Esophagus (tissue), 2 donors: ENCODE measurements around the gene BBS2. TPM values are rescaled to one million over a fixed set of nuclear protein-coding genes. Genes with fewer than 3 reads are reported as not detected.

Experiments used
- H3K27ac ChIP-seq, 2 donors: one replicate each; pipeline ENCODE4 v1.5.1; 2013; ENCODE audit warnings: low read depth in 2 of 2, mild to moderate bottlenecking in 2 of 2, inconsistent platforms in 1 of 2, low read length in 1 of 2, moderate library complexity in 1 of 2
- H3K27me3 ChIP-seq, 2 donors: one replicate each; pipeline ENCODE4 v1.6.1; 2013; ENCODE audit warnings: low read length in 2 of 2, control low read depth in 1 of 2, mild to moderate bottlenecking in 1 of 2; ENCODE audit not compliant: insufficient read depth in 2 of 2, control insufficient read depth in 1 of 2
- H3K36me3 ChIP-seq, 2 donors: one replicate each; pipeline ENCODE4 v1.6.1; 2013; ENCODE audit warnings: low read length in 1 of 2; ENCODE audit not compliant: control insufficient read depth in 2 of 2, insufficient read depth in 2 of 2
- H3K4me1 ChIP-seq, 2 donors: one replicate each; pipeline ENCODE4 v1.6.1; 2013; ENCODE audit warnings: low read length in 1 of 2; ENCODE audit not compliant: control insufficient read depth in 2 of 2, insufficient read depth in 2 of 2
- H3K4me3 ChIP-seq, 2 donors: one replicate each; pipeline ENCODE4 v1.5.1; 2013; ENCODE audit warnings: low read length in 2 of 2, mild to moderate bottlenecking in 2 of 2, low read depth in 1 of 2, moderate library complexity in 1 of 2
- H3K9me3 ChIP-seq, 2 donors: one replicate each; pipeline ENCODE4 v1.6.1; 2013; ENCODE audit warnings: mild to moderate bottlenecking in 2 of 2, low read depth in 1 of 2, low read length in 1 of 2, moderate library complexity in 1 of 2; ENCODE audit not compliant: control insufficient read depth in 2 of 2, insufficient read depth in 1 of 2
- WGBS, 2 donors: extraction: QIAGEN DNeasy Blood & Tissue Kit; methylation state at CpG; one replicate each; pipeline ENCODE4 v1.1.7; 2013; 5-methylcytosine and 5-hydroxymethylcytosine counted together
- polyA plus RNA-seq, 2 donors: library from polyadenylated mRNA; stranded (reverse); fragments of 200-250 nt; gene quantifications; one replicate each; pipeline ENCODE4 v1.2.3, GENCODE V29; 2013
- donor health status: healthy with polysubstance abuse.
- donor health status: Bipolar disorder and iron deficiency.

The BBS2 gene
- polyA plus RNA-seq, 2 donors = 24.2 to 29.0 TPM

DNA sequence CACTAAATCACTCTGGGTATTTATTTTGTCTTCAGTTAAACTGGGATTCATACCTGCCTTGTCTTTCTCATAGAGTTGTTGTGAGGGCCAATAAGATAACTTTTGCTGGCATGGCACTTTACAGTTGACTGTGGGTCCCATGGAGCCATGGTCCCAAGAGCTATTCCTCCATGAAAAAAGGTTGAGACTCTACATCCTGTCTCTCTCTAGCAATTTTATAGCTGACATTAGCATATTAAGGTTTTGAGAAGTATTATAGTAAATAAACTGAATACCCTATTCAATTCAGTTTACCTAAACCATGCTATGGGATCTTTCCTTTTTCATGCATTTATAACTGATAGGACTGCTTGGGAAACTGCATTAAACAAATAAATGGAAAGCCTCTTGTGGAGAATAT, 51.0 kb downstream of the BBS2 start:
- no peaks in the 10 kb centered on the region for H3K4me1 ChIP-seq
- H3K9me3 ChIP-seq = no peaks in the 10 kb centered on the region
- no peak overlapping the region for H3K4me3 ChIP-seq
- peaks cover 5 to 15% of the 10 kb centered on the region in 2 donors for H3K36me3 ChIP-seq
- H3K27ac ChIP-seq = no peak overlapping the region
- no peaks in the 10 kb centered on the region for H3K27me3 ChIP-seq

DNA sequence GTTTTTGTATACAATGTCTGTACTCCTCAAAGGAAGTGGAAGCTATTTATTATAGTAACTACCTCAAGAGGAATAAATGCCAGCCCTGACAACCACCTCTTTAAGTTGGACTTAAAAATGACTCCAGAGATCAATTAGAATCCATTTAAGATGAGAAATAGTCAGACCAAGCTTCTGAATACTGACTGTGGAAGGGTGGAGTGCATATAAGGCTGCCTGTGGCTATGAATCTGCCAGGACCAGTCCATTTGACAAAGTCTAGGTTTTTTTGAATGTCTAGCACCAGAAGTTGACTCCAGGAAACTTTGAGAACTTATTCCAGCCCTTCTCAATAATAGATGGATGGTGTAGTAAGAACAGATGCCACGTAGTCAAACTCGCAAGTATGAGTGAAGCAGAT, 53.5 kb downstream of the BBS2 start:
- WGBS, 2 donors = 97% methylated on average over 2 of the region's 2 CpGs
- peaks cover 3 to 10% of the 10 kb centered on the region in 2 donors for H3K36me3 ChIP-seq

DNA sequence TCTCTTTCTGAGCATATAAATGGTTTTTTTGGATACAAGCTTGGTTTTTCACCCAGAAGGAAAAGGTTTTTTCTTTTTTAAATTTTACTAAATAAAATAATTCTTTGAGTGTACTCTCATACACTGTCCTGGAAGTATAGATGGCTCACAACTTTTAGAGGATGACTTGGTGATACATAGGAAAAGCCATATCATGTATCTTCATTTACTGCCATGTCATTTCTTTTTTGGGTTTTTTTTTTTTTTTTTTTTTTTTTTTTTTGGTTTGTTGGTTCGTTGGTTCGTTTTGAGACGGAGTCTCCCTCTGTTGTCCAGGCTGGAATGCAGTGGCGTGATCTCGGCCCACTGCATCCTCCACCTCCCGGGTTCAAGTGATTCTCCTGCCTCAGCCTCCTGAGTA, 56.7 kb downstream of the BBS2 start:
- H3K4me1 ChIP-seq = no peaks in the 10 kb centered on the region
- no peak overlapping the region for H3K4me3 ChIP-seq
- 98 to 99% methylated on average over 6 of the region's 6 CpGs for WGBS, 2 donors
- no peaks in the 10 kb centered on the region for H3K9me3 ChIP-seq
- H3K27me3 ChIP-seq = no peaks in the 10 kb centered on the region
- H3K36me3 ChIP-seq = peaks cover 5 to 8% of the 10 kb centered on the region in 2 donors
- no peak overlapping the region for H3K27ac ChIP-seq

More for the DNA sequence above, 53.5 kb downstream of the BBS2 start:
- Histone ChIP-seq H3K4me1 (no peaks in the 10 kb centered on the region), H3K27ac (no peak overlapping the region), H3K27me3 (no peaks in the 10 kb centered on the region), H3K9me3 (no peaks in the 10 kb centered on the region), H3K4me3 (no peak overlapping the region)

DNA sequence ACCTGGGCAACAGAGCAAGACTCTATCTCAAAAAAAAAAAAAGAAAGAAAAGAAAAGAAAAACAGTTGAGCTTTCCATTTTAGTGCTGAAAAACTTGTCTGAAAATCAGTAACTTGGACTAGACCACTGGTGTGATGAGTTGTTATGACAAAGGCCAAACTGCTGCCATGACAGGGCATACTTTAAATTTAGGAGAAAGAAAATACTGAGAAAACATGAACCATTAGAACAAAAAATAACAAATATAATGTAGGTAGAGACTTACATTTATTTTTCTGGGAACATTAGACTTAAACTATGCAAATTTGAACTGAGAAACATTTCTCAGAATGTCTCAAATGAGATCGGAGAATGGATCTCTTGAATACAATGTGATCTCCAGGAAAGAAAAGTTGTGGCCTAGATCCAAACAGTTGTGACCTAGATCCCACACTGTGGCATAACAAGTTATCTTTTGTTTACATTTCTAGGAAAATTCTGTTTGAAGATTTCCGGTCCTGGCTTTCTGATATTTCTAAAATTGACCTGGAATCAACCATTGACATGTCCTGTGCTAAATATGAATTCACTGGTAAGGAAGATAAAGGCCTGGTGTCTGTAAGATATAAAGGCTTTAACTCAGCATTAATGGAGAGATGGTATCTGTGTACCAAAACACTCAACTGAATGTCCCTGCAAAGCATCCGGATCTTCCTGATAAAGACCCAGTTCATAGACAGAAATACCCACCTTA, 57.6 kb downstream of the BBS2 start:
- Histone ChIP-seq H3K27ac (no peak overlapping the region), H3K36me3 (peaks cover 7 to 8% of the 10 kb centered on the region in 2 donors), H3K4me3 (no peak overlapping the region), H3K27me3 (no peaks in the 10 kb centered on the region), H3K9me3 (no peaks in the 10 kb centered on the region), H3K4me1 (no peaks in the 10 kb centered on the region)
- 75 to 81% methylated on average over 3 of the region's 3 CpGs for WGBS, 2 donors

DNA sequence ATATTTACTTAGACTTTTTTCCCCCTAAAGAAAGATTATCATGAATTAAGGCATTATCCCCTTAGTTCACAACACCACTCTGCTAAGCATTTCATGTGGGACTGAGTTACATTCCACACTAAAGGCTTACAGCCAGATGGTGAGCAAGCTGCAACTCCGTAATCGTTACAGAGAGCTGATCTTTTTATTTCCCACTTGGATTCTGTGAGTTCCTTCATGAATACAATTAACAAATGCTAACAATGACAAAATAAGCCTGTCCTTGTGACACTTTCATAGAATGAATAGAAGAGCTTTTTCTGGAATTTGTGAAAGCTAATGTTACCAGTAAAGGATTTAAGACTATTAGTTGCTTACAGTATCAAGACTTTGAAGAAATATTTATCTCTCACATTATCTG, 59.7 kb downstream of the BBS2 start:
- Histone ChIP-seq H3K4me3 (no peak overlapping the region), H3K27me3 (no peaks in the 10 kb centered on the region), H3K36me3 (peaks cover 2 to 13% of the 10 kb centered on the region in 2 donors), H3K27ac (no peak overlapping the region), H3K9me3 (no peaks in the 10 kb centered on the region), H3K4me1 (no peaks in the 10 kb centered on the region)
- WGBS, 2 donors = 76 to 79% methylated on average over 2 of the region's 2 CpGs

GRCh38 chr16:56457927-56458470, 61.8 kb downstream of the BBS2 start:
- H3K4me3 ChIP-seq = no peak overlapping the region
- no peaks in the 10 kb centered on the region for H3K9me3 ChIP-seq
- no peaks in the 10 kb centered on the region for H3K4me1 ChIP-seq
- H3K36me3 ChIP-seq = peaks cover 7 to 11% of the 10 kb centered on the region in 2 donors
- H3K27me3 ChIP-seq = no peaks in the 10 kb centered on the region
- 75 to 81% methylated on average over 6 of the region's 6 CpGs for WGBS, 2 donors
- peak overlapping the region; percentile 15 to 55 for H3K27ac ChIP-seq

GRCh38 chr16:56451753-56452689, 67.8 kb downstream of the BBS2 start:
- H3K4me1 ChIP-seq = peaks cover 2 to 7% of the 10 kb centered on the region in 2 donors
- H3K4me3 ChIP-seq = peak overlapping the region; percentile 94 to 98
- H3K27ac ChIP-seq = peak overlapping the region; percentile 85 to 95
- H3K36me3 ChIP-seq = peaks cover 5 to 6% of the 10 kb centered on the region in 2 donors
- H3K27me3 ChIP-seq = no peaks in the 10 kb centered on the region
- 5 to 6% methylated on average over 31 of the region's 31 CpGs for WGBS, 2 donors
- H3K9me3 ChIP-seq = no peaks in the 10 kb centered on the region

DNA sequence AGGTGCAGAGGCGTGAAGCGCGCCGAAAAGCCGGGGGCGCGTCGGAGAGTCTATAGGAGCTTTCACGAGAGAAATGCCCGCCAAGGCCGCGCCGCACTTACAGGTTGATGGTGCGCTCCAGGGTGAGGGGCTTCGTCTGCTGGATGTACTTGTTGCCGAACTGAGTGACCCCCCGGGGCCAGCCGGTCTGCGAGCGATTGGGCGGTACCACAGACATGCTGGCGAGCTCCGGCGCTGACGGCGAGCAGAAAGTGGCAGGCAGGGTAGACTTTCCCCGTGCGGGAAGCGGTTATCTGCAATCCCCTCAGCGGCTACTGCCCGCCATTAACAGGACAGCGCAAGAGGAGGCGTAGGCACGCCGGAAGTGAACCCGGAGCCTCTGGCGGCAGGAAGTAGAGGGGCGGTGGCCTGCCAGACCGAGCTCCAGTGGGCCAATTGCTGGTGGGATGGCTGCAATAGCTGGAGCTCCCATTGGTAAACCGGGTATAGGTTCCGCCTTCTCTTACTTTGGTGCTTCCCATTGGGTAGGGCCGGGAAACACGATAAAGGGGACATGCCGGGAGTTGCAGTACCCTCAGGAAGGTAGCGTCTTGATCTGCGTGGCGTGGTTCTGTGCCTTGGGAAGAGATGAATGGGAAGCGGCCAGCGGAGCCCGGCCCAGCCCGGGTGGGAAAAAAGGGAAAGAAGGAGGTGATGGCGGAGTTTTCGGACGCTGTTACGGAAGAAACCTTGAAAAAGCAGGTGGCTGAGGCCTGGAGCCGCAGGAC, 68.7 kb downstream of the BBS2 start, which contains the start of the genes NUDT21 and OGFOD1:
TSS of gene NUDT21 (minus strand) at position 347 of the 767 bp plus-strand sequence. CDS start at position 217, 130 bp downstream.
TSS of gene OGFOD1 (plus strand) at position 569 of the 767 bp plus-strand sequence. CDS start at position 628, 59 bp downstream.
- Histone ChIP-seq H3K4me1 (peaks cover 2 to 7% of the 10 kb centered on the region in 2 donors), H3K36me3 (peaks cover 4 to 5% of the 10 kb centered on the region in 2 donors), H3K27ac (peak within 1 kb of the TSS; percentile 86 to 95), H3K4me3 (peak within 1 kb of the TSS; percentile 94 to 98), H3K27me3 (no peaks in the 10 kb centered on the region), H3K9me3 (no peaks in the 10 kb centered on the region)
- 0% methylated on average over 56 of the region's 56 CpGs for WGBS, 2 donors
